GM23248 (cell line): Measurements from ENCODE around the gene TMEM145. TPM values are rescaled to one million over a fixed set of nuclear protein-coding genes. Genes with fewer than 3 reads are reported as not detected.

Source experiments
- DNase-seq: peaks from one replicate; pipeline ENCODE4 v3.0.0-alpha.2; 2015
- H2AFZ ChIP-seq: fragments of 200-600 bp; sonication (generic); 2 replicates; pipeline ENCODE4 v1.6.1; 2016; ENCODE audit warnings: antibody characterized with exemption
- H3F3A ChIP-seq: fragments of 200-600 bp; sonication (generic); 2 replicates; pipeline ENCODE4 v1.6.1; 2016; ENCODE audit warnings: mild to moderate bottlenecking, antibody characterized with exemption, mixed run types; ENCODE audit not compliant: insufficient read depth
- H3K27ac ChIP-seq: fragments of 200-600 bp; sonication (generic); 2 replicates; pipeline ENCODE4 v1.5.1; 2016; ENCODE audit warnings: mild to moderate bottlenecking
- H3K27me3 ChIP-seq: fragments of 200-600 bp; sonication (generic); replicated peaks from 2 replicates; pipeline ENCODE4 v1.6.1; 2016; ENCODE audit warnings: mild to moderate bottlenecking; ENCODE audit not compliant: insufficient read depth
- H3K36me3 ChIP-seq: fragments of 200-600 bp; sonication (generic); 2 replicates; pipeline ENCODE4 v1.6.1; 2016; ENCODE audit warnings: low read depth, mild to moderate bottlenecking
- H3K4me1 ChIP-seq: fragments of 200-600 bp; sonication (generic); 2 replicates; pipeline ENCODE4 v1.6.1; 2016; ENCODE audit warnings: mild to moderate bottlenecking; ENCODE audit not compliant: insufficient read depth
- H3K4me2 ChIP-seq: fragments of 200-600 bp; sonication (generic); one replicate; pipeline ENCODE4 v1.6.1; 2016; ENCODE audit warnings: mild to moderate bottlenecking; ENCODE audit not compliant: unreplicated experiment
- H3K4me3 ChIP-seq: fragments of 200-600 bp; sonication (generic); 2 replicates; pipeline ENCODE4 v1.5.1; 2016; ENCODE audit warnings: mild to moderate bottlenecking
- H3K79me2 ChIP-seq: fragments of 200-600 bp; sonication (generic); 2 replicates; pipeline ENCODE4 v1.6.1; 2016; ENCODE audit warnings: mild to moderate bottlenecking; ENCODE audit not compliant: insufficient read depth
- H3K9ac ChIP-seq: fragments of 200-600 bp; sonication (generic); 2 replicates; pipeline ENCODE4 v1.6.1; 2016; ENCODE audit warnings: mild to moderate bottlenecking
- H3K9me2 ChIP-seq: fragments of 200-600 bp; sonication (generic); 2 replicates; pipeline ENCODE4 v1.6.1; 2016; ENCODE audit warnings: mixed run types, mild to moderate bottlenecking, moderate library complexity; ENCODE audit not compliant: insufficient read depth
- H3K9me3 ChIP-seq: fragments of 200-600 bp; sonication (generic); one replicate; pipeline ENCODE4 v1.6.1; 2017; ENCODE audit warnings: low read depth
- H4K20me1 ChIP-seq: fragments of 200-600 bp; sonication (generic); 2 replicates; pipeline ENCODE4 v1.6.0; 2016; ENCODE audit not compliant: insufficient read depth
- EZH2 ChIP-seq: fragments of 200-600 bp; sonication (generic); IDR thresholded peaks from 2 replicates; pipeline ENCODE4 v1.6.1; 2018; ENCODE audit warnings: antibody characterized with exemption, mild to moderate bottlenecking; ENCODE audit not compliant: insufficient read depth, poor library complexity, severe bottlenecking
- EZH2phosphoT487 ChIP-seq: fragments of 200-600 bp; sonication (generic); IDR thresholded peaks from 2 replicates; pipeline ENCODE4 v1.6.1; 2018; ENCODE audit warnings: antibody characterized with exemption, moderate library complexity, mild to moderate bottlenecking, low read depth; ENCODE audit not compliant: insufficient read depth
- WGBS, 2 experiments: methylation state at CpG; one replicate each; pipeline ENCODE4 v1.1.6; 2015 to 2017; ENCODE audit warnings: low lambda C conversion rate in 2 of 2, low coverage in 1 of 2; ENCODE audit errors: missing lambda C conversion rate in 2 of 2; 5-methylcytosine and 5-hydroxymethylcytosine counted together
- in situ Hi-C: fragments of 300-500 bp; cut with MboI; formaldehyde crosslinking; loops from 2 replicates; pipeline ENCODE4 v1.15.0; 2020
- polyA plus RNA-seq: library from polyadenylated mRNA; unstranded; fragments of >200 nt; fragmentation: Nextera tagmentation; extraction: Ambion mirVana; gene quantifications from 2 replicates; pipeline ENCODE4 v1.2.1, GENCODE V29; 2016
- total RNA-seq: library from RNA; depleted of rRNA; stranded (reverse); fragments of >200 nt; shearing (Covaris generic); gene quantifications from 2 replicates; pipeline ENCODE4 v1.2.3, GENCODE V29; 2014

The TMEM145 gene
- total and polyA plus RNA-seq, 2 experiments from 2014 or later, result not detected

- in situ Hi-C loops, result no loop called here
- no peaks in the 10 kb centered on the region for H3K27me3 ChIP-seq
- no peaks in the 10 kb centered on the region for H3K36me3 ChIP-seq
- TF ChIP-seq EZH2phosphoT487 (no peak), EZH2 (no peak)
- WGBS, 2 experiments, result 96 to 97% methylated on average over 12 to 14 of the region's 14 CpGs
- H3K4me2 ChIP-seq, result no peak overlapping the region
- no peaks in the 10 kb centered on the region for H4K20me1 ChIP-seq
- H3K9ac ChIP-seq, result no peak overlapping the region
- DNase-seq, result no peak
- H3K4me3 ChIP-seq, result no peak overlapping the region
- no peaks in the 10 kb centered on the region for H3K4me1 ChIP-seq
- H3K9me3 ChIP-seq, result no peaks in the 10 kb centered on the region
- H2AFZ ChIP-seq, result no peak overlapping the region
- H3K9me2 ChIP-seq, result no peaks in the 10 kb centered on the region
- peaks cover 6% of the 10 kb centered on the region for H3F3A ChIP-seq
- no peak overlapping the region for H3K27ac ChIP-seq
- H3K79me2 ChIP-seq, result no peaks in the 10 kb centered on the region
Measured at GRCh38 chr19:42349378-42350107, 36.4 kb downstream of the TMEM145 start.

- in situ Hi-C loops, result no loop called here
- Histone ChIP-seq H3K4me3 (no peak overlapping the region), H3K36me3 (no peaks in the 10 kb centered on the region), H3K27ac (no peak overlapping the region), H3K9me2 (no peaks in the 10 kb centered on the region), H3K4me1 (no peaks in the 10 kb centered on the region), H3K9me3 (no peaks in the 10 kb centered on the region), H3K9ac (no peak overlapping the region), H4K20me1 (no peaks in the 10 kb centered on the region), H3K27me3 (no peaks in the 10 kb centered on the region), H3F3A (peaks cover 5% of the 10 kb centered on the region), H3K79me2 (no peaks in the 10 kb centered on the region), H3K4me2 (no peak overlapping the region), H2AFZ (no peak overlapping the region)
- DNase-seq, result no peak
- WGBS, 2 experiments, result 86 to 94% methylated on average over 3 of the region's 3 CpGs
- TF ChIP-seq EZH2, result no peak
- no peak for TF ChIP-seq EZH2phosphoT487
Measured at GRCh38 chr19:42350417-42350816, 37.3 kb downstream of the TMEM145 start.

GRCh38 chr19:42351079-42351735, 38.1 kb downstream of the TMEM145 start:
- no peaks in the 10 kb centered on the region for H3K36me3 ChIP-seq
- H3F3A ChIP-seq, result no peaks in the 10 kb centered on the region
- in situ Hi-C loops, result no loop called here
- H3K27ac ChIP-seq, result no peak overlapping the region
- no peak overlapping the region for H3K9ac ChIP-seq
- WGBS, 2 experiments, result 90 to 95% methylated on average over 12 to 21 of the region's 21 CpGs
- H3K27me3 ChIP-seq, result no peaks in the 10 kb centered on the region
- H3K9me3 ChIP-seq, result no peaks in the 10 kb centered on the region
- H3K9me2 ChIP-seq, result no peaks in the 10 kb centered on the region
- H3K4me1 ChIP-seq, result no peaks in the 10 kb centered on the region
- H3K79me2 ChIP-seq, result no peaks in the 10 kb centered on the region
- H3K4me3 ChIP-seq, result no peak overlapping the region
- TF ChIP-seq EZH2 (no peak), EZH2phosphoT487 (no peak)
- H2AFZ ChIP-seq, result no peak overlapping the region
- H4K20me1 ChIP-seq, result no peaks in the 10 kb centered on the region
- H3K4me2 ChIP-seq, result no peak overlapping the region
- no peak for DNase-seq

GRCh38 chr19:42352301-42353259, 39.5 kb downstream of the TMEM145 start:
- Histone ChIP-seq H3K79me2 (no peaks in the 10 kb centered on the region), H3K9me3 (no peaks in the 10 kb centered on the region), H3K27ac (no peak overlapping the region), H3K27me3 (no peaks in the 10 kb centered on the region), H3F3A (no peaks in the 10 kb centered on the region), H3K36me3 (no peaks in the 10 kb centered on the region), H3K9ac (no peak overlapping the region), H3K4me1 (no peaks in the 10 kb centered on the region), H3K4me3 (no peak overlapping the region), H4K20me1 (no peaks in the 10 kb centered on the region), H2AFZ (no peak overlapping the region), H3K4me2 (no peak overlapping the region), H3K9me2 (no peaks in the 10 kb centered on the region)
- 84 to 86% methylated on average over 23 to 30 of the region's 31 CpGs for WGBS, 2 experiments
- peak; percentile 41 for DNase-seq
- TF ChIP-seq EZH2 (no peak), EZH2phosphoT487 (no peak)
- in situ Hi-C loops, result no loop called here
